Stimulated activated CD4-positive, alpha-beta T cell treated with anti-CD3 and anti-CD28 coated beads, Interleukin-1b, Interleukin-23, amount 100 ng/mL, for 48 hours (primary cell): ENCODE data around the gene ITGA2.

Experiments used
- DNase-seq: peaks from one replicate; pipeline ENCODE4 v3.0.0-alpha.2; 2020

The ITGA2 gene

DNA sequence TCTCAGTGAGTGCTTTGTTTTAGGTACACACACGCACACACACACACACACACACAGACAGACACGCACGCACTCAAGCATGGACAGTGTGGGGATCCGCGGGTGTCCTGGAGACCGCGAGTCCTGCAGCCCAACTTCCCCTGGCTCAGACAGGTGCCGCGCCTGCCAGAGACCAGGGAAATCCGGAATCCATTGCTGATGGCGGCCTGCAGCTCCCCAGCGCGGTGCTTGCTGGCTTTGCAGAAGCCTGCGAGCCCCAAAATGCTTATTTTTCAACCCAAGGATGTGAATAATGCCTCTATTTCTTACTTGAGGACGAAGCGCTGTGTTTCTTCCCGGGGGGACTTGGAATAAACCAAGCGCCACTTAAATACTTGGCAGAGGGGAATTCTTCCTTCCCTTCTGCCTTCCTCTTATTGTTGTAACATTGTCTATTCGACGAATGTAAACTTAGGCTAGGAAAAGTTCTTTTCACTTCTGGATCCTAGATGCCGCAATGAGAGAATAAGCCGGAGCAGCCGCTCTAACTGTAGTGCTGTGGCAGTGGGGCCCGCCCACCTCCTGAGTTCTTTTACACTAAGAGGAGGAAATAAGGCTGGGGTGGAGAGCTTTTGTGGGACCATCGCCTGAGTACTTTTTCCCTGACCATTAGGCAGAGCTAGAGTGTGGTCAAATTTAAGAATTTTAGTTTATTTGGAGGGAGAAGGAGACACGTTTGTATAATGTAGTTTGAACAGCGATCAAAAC lies 802 bp downstream of the ITGA2 start:
- peak; percentile 23 for DNase-seq

- no peak for DNase-seq
Observed at GRCh38 chr5:52990528-52990925, 1.4 kb downstream of the ITGA2 start.

- DNase-seq, result no peak
Observed at GRCh38 chr5:52993367-52993766, 4.2 kb downstream of the ITGA2 start.

GRCh38 chr5:52994266-52994665 lies 5.1 kb downstream of the ITGA2 start:
- DNase-seq, result no peak

DNA sequence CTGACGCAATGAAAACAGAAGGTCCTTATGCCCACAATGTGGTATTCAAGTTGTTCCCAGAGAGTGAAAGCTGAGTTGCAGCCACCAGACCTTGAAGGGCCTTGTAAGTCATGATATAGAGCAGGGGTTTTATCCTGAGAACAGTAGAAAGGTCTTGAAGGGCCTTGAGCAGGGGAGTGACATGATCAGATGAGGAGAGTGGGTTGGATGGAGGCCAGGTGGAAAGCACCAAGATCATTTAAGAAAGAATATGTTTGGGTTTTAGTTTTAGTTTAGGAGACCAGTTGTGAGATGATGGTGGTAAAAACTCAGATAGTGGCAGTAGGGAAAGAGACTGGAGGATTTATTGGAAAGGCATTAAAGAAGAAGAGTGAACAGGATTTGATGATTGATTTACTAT lies 5.9 kb downstream of the ITGA2 start:
- no peak for DNase-seq

DNA sequence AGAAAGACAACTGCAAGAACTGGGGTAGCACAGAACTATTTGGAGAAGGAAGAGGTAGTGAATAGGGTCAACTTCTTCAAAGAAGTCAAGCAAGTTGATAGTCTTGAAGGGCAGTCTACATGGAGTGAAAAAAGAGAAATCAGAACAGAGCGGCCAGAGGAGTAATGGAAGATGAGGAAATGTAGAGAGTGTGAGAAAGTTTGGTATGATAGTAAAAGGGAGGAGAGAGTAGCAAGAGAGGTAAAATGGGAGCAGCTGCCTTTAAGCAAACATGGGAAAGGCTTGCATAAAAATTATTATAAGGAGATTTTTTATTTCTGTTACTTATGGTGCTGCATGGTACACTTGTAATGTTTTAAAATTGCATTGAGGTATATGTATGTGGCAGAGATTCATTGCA lies 6.8 kb downstream of the ITGA2 start:
- no peak for DNase-seq

DNA sequence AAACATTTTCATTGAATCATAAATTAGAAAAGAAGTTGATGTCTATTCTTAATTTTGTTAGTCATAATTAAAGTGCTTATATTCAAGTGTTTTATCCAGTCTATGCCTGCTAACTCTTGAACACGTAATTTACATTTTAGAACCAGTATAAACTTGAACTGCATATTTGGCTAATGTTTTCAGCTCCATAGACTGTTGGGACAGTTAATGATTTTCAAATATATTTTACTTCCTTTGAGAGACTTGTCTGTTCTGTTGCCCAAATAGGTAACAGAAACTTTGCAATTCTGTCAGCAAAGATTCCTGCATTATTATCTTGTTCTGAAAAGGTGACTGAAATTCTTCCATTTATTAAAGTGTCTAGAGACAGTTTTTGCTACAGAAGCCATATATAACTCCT lies 7.8 kb downstream of the ITGA2 start:
- no peak for DNase-seq

- no peak for DNase-seq
Observed at GRCh38 chr5:52997424-52997823, 8.3 kb downstream of the ITGA2 start.

- DNase-seq, result no peak
Observed at GRCh38 chr5:52998552-52999313, 9.6 kb downstream of the ITGA2 start.

- no peak for DNase-seq
Observed at GRCh38 chr5:52999344-52999949, 10.3 kb downstream of the ITGA2 start.

DNA sequence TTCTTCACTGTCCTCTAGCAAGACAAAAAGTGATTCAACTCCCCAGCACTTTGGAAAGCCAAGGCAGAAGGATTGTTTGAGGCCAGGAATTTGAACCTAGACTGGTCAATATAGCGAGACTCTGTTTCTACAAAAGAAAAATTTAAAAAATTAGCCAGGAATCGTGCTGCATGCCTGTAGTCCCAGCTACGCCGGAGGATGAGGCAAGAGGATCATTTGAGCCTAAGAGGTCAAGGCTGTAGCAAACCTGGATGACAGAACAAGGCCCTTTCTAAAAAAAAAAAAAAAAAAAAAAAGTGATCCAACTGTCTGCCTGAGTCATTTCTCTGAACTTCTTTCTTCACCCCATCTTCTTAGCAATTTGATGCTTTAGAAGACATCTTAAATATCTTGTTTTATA lies 12.4 kb downstream of the ITGA2 start:
- DNase-seq, result no peak

DNA sequence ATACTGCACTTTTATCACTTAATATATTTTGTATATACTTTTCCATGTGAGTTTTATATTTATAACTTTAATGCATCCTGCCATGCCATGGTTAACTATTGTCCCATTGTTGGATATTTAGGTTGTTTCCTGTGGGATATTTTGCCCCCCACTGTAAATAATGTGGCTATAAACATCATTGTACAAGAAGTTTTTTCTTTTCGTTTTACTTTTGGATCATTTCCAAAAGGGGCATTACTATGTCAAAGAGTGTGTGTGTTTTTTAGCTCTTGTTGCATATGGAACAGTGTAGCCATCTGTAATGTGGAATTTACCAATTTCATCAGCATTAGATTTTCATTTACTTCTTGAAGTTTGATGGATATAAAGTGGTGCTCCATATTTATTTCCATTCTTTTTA lies 13.3 kb downstream of the ITGA2 start:
- no peak for DNase-seq

GRCh38 chr5:53003144-53003543 lies 14.0 kb downstream of the ITGA2 start:
- no peak for DNase-seq

GRCh38 chr5:53006911-53007890 lies 18.0 kb downstream of the ITGA2 start:
- DNase-seq, result no peak

GRCh38 chr5:53008751-53009150 lies 19.6 kb downstream of the ITGA2 start:
- DNase-seq, result peak; percentile 61

DNA sequence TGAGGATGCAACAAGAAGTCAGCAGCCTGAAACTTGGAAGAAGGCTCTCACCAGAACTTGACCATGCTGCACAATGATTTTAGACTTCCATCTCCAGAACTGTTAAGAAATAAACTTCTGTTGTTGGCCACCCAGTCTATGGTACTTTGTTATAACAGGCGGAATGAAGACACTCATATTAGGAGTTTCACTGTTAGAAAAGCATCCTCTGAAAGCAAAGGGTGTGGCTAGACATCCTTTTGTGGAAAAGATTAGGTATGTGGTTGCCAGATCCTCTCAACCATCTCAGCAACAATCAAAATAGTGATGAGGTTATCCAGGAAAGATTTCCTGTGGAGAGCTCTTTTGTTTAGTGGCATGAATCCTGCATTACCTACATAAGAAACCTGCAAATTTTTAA lies 20.7 kb downstream of the ITGA2 start:
- no peak for DNase-seq

- DNase-seq, result no peak
Observed at GRCh38 chr5:53010814-53011213, 21.7 kb downstream of the ITGA2 start.

DNA sequence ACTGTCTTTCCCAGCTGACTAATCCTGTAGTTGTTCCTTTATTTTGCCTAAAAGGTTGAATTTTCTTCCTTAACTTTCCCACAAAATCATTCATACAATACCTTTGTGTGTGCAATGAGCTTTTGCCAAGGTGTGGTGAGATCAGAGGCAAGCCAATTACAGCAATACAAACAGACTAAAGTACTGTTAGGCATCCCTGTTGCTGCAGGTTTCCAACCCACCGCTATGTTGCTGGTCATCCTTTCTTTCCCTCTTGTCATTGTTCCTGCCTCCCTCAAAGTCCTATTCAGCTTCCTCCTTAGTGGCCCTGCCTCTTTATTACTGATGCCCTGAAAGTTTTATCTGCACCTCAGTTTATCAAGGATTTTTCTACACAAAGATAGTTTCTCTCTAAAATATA lies 22.1 kb downstream of the ITGA2 start:
- DNase-seq, result no peak

DNA sequence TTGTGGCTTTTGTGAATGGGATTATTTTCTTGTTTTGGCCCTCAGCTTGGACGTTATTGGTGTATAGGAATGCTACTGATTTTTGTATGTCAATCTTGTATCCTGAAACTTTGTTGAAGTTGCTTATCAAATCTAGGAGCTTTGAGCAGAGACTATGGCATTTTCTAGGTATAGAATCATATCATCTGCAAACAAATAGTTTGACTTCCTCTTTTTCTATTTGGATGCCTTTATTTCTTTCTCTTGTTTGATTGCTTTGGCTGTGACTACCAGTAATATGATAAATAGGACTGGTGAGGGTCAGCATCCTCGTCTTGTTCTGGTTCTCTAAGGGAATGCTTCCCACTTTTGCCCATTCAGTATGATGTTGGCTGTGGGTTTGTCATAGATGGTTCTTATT lies 24.7 kb downstream of the ITGA2 start:
- no peak for DNase-seq

DNA sequence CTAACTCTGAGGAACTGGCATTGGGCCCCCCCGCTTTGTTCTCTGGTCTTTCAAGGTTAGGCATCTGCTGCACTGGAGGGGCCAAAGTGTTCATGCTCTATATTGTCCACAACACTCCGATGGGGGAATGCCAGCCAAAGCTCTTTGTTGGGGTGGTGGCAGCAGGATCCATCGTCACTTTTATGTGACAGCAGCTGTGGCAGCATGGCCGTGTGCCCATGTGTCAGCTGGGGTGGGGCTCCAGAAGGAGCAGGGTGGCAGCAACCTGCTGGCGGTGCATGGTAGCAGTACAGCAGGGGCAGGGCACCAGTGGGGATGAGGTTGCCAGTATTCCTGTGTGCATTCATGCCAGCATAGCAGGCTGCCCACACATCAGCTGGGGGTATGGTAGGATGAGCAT lies 28.2 kb downstream of the ITGA2 start:
- no peak for DNase-seq

GRCh38 chr5:53017794-53018391 lies 28.7 kb downstream of the ITGA2 start:
- no peak for DNase-seq

DNA sequence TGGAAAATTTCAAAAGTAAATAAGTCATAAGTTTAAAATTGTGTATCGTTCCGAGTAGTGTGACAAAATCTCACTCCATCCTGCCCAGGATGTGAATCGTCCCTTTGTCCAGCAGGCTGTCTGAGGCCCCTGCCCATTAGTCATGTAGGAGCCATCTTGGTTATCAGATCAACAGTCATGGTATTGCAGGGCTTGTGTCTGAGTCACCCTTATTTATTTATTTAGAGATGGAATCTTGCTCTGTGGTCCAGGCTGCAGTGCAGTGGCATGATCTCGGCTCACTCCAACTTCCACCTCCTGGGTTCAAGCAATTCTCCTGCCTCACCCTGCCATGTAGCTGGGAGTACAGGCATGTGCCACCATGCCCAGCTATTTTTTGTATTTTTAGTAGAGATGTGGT lies 30.2 kb downstream of the ITGA2 start:
- no peak for DNase-seq
